GM21367 (cell line): ENCODE measurements around the gene IGLON5.

ENCODE experiments used
- ATAC-seq: cut with Tn5 transposase; IDR thresholded peaks from one replicate; pipeline ENCODE4 v1.9.1; 2021; ENCODE audit not compliant: unreplicated experiment

IGLON5 gene

DNA sequence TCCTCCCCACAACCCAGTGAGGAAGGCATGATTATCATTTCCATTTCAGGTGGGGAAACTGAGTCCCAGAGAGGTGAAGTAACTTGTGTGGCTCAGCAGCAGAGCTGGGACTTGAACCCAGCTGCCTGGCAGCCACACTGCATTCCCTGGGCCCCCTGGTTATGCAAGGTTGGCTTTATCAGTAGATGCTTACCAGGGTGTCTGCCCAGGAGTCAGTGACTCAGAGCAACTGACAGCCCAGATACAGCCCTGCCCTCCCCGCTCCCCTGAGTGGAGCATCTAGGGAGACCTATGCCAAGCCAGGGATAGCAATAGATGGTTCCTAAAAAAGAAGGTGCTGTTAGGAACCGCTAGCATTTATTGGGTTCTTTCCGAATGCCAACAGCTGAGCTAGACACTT, 5.9 kb downstream of the IGLON5 start:
- ATAC-seq = no peak

DNA sequence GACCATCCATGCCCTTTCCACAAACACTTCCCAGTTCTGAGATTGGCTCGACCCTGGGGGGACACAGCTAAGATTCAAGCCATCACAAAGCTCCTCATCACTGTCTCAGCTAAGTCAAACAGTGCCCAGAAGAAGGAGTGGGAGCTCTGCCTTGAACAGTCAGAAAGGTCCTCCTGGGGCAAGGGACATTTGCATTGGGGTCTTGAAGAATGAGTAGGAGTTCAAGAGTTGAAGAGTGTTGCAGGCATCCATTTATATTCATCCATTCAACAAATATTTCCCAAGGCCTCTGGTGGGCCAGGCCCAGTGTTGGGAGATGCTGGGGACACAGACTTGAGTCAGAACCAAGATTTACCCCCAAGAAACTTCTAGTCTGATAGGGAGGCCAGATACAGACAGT, 6.5 kb downstream of the IGLON5 start:
- no peak for ATAC-seq

DNA sequence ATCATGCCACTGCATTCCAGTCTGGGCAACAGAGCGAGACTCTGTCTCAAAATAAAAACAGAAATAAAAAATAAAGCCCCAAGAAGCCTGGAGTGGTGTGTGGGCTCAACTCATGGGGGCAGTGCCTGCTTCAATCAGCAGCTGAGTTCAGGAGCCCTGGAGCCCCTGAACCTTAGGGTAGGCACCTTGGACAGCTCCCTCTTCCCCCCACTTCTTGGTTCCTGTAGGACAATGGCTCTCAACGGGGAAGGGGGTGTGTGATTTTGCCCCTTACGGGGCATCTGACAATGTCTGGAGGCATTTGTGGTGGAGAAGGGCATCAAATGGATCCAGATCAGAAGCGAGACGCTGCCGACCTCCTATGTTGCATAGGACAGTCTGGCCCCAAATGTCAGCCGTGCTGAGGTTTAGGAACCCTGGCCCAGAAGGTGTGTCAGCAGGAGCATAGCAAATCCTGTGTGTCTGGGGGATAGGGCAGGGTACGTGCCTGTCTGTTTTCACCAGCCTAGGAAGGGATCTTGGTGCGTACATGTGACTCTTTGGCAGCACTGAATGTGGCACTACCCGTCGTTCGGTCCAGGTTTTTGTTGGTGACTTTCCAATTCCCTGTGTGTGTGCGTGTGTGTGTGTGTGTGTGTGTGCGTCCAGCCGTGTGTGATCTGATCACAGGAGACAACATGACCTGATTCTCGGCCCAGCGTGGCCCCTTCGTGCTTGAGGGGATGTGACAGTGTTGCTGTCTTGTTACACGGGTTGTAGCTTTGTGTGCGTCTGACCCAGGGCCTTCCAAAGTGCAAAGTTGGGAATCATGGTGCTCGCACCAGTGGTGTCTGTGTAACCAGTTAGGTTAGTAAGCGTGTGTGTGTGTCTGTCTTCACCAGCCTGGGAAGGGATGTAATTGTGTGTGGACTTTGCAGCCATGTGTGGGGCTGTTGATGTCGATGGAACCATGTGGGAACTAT, 7.5 kb downstream of the IGLON5 start:
- ATAC-seq = no peak

DNA sequence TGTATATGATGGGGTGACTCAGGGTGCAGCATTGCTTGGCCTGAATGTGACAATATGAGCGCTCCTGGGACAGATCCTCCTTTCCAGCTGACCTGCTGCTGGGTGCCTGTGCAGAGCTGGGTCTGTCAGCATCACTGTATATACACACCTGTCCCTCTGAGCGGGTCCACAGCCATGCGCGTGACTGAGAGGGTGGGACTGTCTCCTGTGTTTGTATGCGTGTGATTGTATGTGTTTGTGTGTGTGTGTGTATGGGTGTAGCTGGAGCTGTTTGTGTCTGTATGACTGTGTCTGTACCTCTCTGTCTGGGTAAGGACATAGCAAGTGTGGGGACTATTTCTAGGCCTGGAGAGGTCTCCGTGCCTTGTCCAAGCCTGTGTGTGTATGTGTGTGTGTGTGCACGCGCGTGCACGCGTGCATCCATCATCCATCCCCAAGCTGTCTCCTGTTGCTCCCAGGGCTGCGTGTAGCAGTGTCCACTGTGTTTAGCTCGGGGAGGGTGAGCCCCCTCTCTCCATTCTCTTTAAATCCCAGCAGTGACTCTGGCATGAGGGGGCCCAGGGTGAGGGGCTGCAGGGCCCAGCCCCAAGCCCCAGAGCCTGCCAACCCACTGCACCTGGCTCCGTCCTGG, 8.3 kb downstream of the IGLON5 start:
- no peak for ATAC-seq

DNA sequence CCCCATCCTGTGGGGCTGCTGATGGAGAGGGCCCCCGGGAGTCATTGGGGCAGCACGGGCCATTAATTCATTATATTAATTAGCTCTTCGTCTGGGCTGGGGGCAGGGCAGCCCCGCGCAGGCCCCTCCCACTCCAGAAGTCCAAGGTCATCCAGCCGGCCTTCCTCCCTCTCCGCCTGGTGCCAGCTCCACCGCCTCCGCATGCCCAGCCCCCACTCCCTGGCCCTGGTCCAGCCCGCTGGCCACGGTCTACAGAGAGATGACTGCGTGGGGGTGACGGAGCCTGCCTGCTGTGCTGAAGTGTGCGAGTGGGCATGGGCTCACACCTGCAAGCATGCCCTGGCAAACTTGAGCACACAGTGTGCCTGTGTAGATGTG, 8.8 kb downstream of the IGLON5 start:
- ATAC-seq = no peak

- no peak for ATAC-seq
Observed at GRCh38 chr19:51321799-51322198, 10.4 kb downstream of the IGLON5 start.

- no peak for ATAC-seq
Observed at GRCh38 chr19:51323481-51324166, 12.2 kb downstream of the IGLON5 start.

DNA sequence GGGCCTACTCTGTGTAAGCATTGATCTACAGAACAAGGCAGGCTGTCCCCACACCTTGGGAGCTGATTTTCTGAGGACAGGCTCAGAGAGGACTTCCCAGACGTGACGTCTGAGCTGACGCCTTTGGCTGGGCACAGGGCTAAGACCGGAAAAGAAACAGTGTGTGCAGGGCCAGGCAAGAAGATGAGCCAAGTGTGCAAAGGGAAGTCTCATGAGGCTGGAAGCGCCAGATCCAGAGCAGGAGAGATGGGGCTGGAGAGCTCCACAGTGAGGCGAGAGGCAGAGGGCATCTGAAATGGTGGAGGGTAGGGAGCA, 12.7 kb downstream of the IGLON5 start:
- no peak for ATAC-seq

- no peak for ATAC-seq
Observed at GRCh38 chr19:51325161-51325976, 13.9 kb downstream of the IGLON5 start.

GRCh38 chr19:51326216-51327065, 15.0 kb downstream of the IGLON5 start:
- ATAC-seq = no peak

- no peak for ATAC-seq
Observed at GRCh38 chr19:51327066-51328001, 15.9 kb downstream of the IGLON5 start.

DNA sequence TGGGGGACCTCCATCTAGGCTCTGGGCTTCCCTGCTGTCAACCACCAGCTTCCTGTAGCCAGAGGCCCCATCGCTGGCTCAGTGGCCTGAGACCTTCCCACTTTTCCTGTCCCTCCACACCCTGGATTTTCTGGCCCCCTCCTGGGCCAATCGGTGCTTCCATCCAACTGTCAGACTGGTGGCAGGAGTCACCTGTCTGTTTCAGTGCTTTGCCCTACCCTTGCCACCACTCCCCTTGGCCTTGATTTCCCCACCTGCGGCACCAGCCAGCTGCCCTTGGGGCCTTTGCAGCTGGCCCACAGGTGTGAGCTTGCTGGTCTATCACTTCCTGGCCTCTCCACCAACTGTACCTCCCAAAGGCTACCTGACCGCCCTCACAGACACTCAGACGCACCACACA, 18.0 kb downstream of the IGLON5 start:
- ATAC-seq = no peak

GRCh38 chr19:51330366-51330765, 18.9 kb downstream of the IGLON5 start:
- no peak for ATAC-seq

- ATAC-seq = no peak
Observed at GRCh38 chr19:51331193-51331592, 19.7 kb downstream of the IGLON5 start.

- no peak for ATAC-seq
Observed at GRCh38 chr19:51331716-51332115, 20.3 kb downstream of the IGLON5 start.

DNA sequence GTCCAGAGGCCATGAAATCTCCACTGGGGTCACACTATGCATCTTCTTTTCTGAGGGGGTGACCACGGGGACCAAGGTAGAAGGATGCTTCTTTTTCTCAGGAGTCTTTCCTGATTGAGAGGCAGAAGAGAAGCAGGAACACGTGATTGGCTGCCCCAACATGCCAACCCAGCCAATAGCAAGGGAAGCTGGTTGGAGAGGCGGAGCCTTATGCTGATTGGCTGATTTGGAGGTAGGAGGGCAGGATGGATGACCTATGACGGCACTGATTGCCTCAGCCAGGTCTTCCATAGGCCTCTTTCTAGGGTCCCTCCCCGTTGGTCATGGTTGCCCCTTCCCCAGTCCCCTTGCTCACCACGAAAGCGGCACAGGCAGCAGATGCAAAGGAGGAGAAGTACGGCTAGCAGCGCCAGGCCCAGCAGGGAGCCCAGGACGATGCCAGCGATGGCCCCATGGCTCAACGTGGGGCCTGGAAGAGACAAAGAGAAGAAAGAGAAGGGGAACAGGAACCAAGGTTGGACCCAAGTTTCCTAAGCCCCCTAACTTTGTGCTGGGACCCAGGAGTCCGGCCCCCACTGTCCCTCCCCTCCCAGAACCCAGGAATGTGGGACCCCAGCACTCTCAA, 22.5 kb downstream of the IGLON5 start:
- no peak for ATAC-seq

GRCh38 chr19:51337141-51337860, 25.9 kb downstream of the IGLON5 start:
- ATAC-seq = no peak
